OCI-LY3 (cell line): ENCODE measurements around the gene KNOP1.

ENCODE experiments used
- EZH2phosphoT487 ChIP-seq: fragments of 200-600 bp; shearing (Covaris generic); IDR thresholded peaks from 2 replicates; pipeline ENCODE4 v1.6.1; 2018; ENCODE audit warnings: antibody characterized with exemption, mixed run types, low read depth
- TF ChIP-seq, protein P1 (sequence below): fragments of 200-600, 300-600 bp; sonication (generic); IDR thresholded peaks from 2 replicates; pipeline ENCODE4 v1.5.1; 2014; ENCODE audit warnings: antibody characterized with exemption, low read length, low read depth

DNA sequence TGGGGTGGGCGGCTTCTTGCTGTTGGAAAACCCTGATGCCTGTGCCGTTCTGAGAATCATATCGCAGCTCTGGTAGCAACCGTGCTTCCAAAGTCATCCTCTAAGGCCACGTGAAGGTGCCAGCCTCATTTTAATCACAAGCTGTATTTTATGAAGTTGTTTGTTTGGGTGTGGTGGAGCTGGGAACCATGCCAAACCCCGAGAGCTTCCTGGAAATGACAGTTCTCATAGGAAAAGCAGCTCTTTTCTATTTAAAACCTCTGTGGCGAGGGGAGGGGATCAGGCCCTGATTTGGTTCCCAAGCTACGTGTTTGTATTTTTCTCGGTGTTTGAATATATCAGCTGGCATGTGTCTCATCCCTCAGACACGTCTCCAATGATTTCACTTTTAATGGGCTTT is 21.7 kb downstream of the KNOP1 start:
- TF ChIP-seq, protein P1, sequence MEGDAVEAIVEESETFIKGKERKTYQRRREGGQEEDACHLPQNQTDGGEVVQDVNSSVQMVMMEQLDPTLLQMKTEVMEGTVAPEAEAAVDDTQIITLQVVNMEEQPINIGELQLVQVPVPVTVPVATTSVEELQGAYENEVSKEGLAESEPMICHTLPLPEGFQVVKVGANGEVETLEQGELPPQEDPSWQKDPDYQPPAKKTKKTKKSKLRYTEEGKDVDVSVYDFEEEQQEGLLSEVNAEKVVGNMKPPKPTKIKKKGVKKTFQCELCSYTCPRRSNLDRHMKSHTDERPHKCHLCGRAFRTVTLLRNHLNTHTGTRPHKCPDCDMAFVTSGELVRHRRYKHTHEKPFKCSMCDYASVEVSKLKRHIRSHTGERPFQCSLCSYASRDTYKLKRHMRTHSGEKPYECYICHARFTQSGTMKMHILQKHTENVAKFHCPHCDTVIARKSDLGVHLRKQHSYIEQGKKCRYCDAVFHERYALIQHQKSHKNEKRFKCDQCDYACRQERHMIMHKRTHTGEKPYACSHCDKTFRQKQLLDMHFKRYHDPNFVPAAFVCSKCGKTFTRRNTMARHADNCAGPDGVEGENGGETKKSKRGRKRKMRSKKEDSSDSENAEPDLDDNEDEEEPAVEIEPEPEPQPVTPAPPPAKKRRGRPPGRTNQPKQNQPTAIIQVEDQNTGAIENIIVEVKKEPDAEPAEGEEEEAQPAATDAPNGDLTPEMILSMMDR = no peak
- no peak for TF ChIP-seq EZH2phosphoT487
